ENCODE data around the gene BCL10. TPM values are rescaled to one million over a fixed set of nuclear protein-coding genes. Genes with fewer than 3 reads are reported as not detected.

The BCL10 gene
- polyA plus RNA-seq, 1 donor from 2014 or later, result 17.3 TPM

GRCh38 chr1:85295006-85295431 is 18.6 kb upstream of the BCL10 start:
- Histone ChIP-seq H4K20me1 (ENCODE audit: insufficient read depth) (no peaks in the 10 kb centered on the region), H3K9me3 (ENCODE audit: low read length) (no peaks in the 10 kb centered on the region), H3K36me3 (ENCODE audit: insufficient read depth, low read length) (no peaks in the 10 kb centered on the region), H3K27ac (ENCODE audit: low read length) (no peak overlapping the region), H3K9me2 (ENCODE audit: insufficient read depth, low read length) (no peaks in the 10 kb centered on the region), H3K4me2 (ENCODE audit: low read length) (no peak overlapping the region), H3K9ac (ENCODE audit: low read length) (no peak overlapping the region), H3K79me2 (replicated peaks; ENCODE audit: insufficient read depth, low read length) (no peaks in the 10 kb centered on the region), H2AFZ (ENCODE audit: low read depth, low read length) (no peak overlapping the region), H3K4me3 (ENCODE audit: low read length) (no peak overlapping the region), H3K27me3 (ENCODE audit: insufficient read depth, low read depth, low read length) (no peaks in the 10 kb centered on the region), H3F3A (ENCODE audit: insufficient read depth, low read length, poor library complexity, severe bottlenecking) (no peaks in the 10 kb centered on the region)
- TF ChIP-seq POLR2AphosphoS5 (IDR thresholded peaks at IDR 0.05) (no peak), SMC3 (conservative IDR thresholded peaks at IDR 0.05; ENCODE audit: poor library complexity) (no peak), EZH2 (IDR thresholded peaks at IDR 0.05; ENCODE audit: borderline replicate concordance, insufficient read depth, low read length, poor library complexity, severe bottlenecking) (no peak), RAD21 (conservative IDR thresholded peaks at IDR 0.05) (no peak), CTCF (IDR thresholded peaks at IDR 0.05; ENCODE audit: poor library complexity, severe bottlenecking) (no peak), REST (IDR thresholded peaks at IDR 0.05; ENCODE audit: borderline replicate concordance) (no peak), MXI1 (conservative IDR thresholded peaks at IDR 0.05; ENCODE audit: poor library complexity, severe bottlenecking) (no peak), TAF1 (IDR thresholded peaks at IDR 0.05; ENCODE audit: low read depth) (no peak), EP300 (conservative IDR thresholded peaks at IDR 0.05; ENCODE audit: poor library complexity, severe bottlenecking) (no peak)

- Histone ChIP-seq H3K9ac (ENCODE audit: low read length) (no peak overlapping the region), H3K27me3 (ENCODE audit: insufficient read depth, low read depth, low read length) (no peaks in the 10 kb centered on the region), H3K79me2 (replicated peaks; ENCODE audit: insufficient read depth, low read length) (no peaks in the 10 kb centered on the region), H3K9me3 (ENCODE audit: low read length) (no peaks in the 10 kb centered on the region), H3K9me2 (ENCODE audit: insufficient read depth, low read length) (no peaks in the 10 kb centered on the region), H3K27ac (ENCODE audit: low read length) (no peak overlapping the region), H3K36me3 (ENCODE audit: insufficient read depth, low read length) (no peaks in the 10 kb centered on the region), H2AFZ (ENCODE audit: low read depth, low read length) (no peak overlapping the region), H3K4me3 (ENCODE audit: low read length) (no peak overlapping the region), H3K4me2 (ENCODE audit: low read length) (no peak overlapping the region), H3F3A (ENCODE audit: insufficient read depth, low read length, poor library complexity, severe bottlenecking) (no peaks in the 10 kb centered on the region), H4K20me1 (ENCODE audit: insufficient read depth) (no peaks in the 10 kb centered on the region)
- TF ChIP-seq SMC3 (conservative IDR thresholded peaks at IDR 0.05; ENCODE audit: poor library complexity) (no peak), EP300 (conservative IDR thresholded peaks at IDR 0.05; ENCODE audit: poor library complexity, severe bottlenecking) (no peak), EZH2 (IDR thresholded peaks at IDR 0.05; ENCODE audit: borderline replicate concordance, insufficient read depth, low read length, poor library complexity, severe bottlenecking) (no peak), CTCF (IDR thresholded peaks at IDR 0.05; ENCODE audit: poor library complexity, severe bottlenecking) (no peak), REST (IDR thresholded peaks at IDR 0.05; ENCODE audit: borderline replicate concordance) (no peak), POLR2AphosphoS5 (IDR thresholded peaks at IDR 0.05) (no peak)
Measured at GRCh38 chr1:85290826-85291225, 14.4 kb upstream of the BCL10 start.
